GM18502 (cell line): ENCODE measurements around the gene ATXN10.
"Not testable (repeated sequence)": the region's sequence is repeated elsewhere in the genome, so short reads cannot be mapped to it uniquely, and the experiment has no call there.

Experiments
- ATAC-seq: cut with Tn5 transposase; IDR thresholded peaks from one replicate; pipeline ENCODE4 v1.9.1; 2021; ENCODE audit warnings: mild to moderate bottlenecking; ENCODE audit not compliant: unreplicated experiment, poor library complexity

Gene ATXN10

GRCh38 chr22:45642986-45643385, 28.6 kb upstream of the ATXN10 start:
- ATAC-seq = no peak

- no peak for ATAC-seq
These were observed 26.9 kb upstream of the ATXN10 start for GRCh38 chr22:45644714-45645113.

- no peak for ATAC-seq
These were observed 26.5 kb upstream of the ATXN10 start for GRCh38 chr22:45645150-45645525.

- ATAC-seq = no peak
These were observed 25.9 kb upstream of the ATXN10 start for GRCh38 chr22:45645526-45646414.

- no peak for ATAC-seq
These were observed 24.0 kb upstream of the ATXN10 start for GRCh38 chr22:45647532-45648225.

GRCh38 chr22:45648301-45649117, 23.1 kb upstream of the ATXN10 start:
- ATAC-seq = no peak

- ATAC-seq = no peak
These were observed 21.8 kb upstream of the ATXN10 start for GRCh38 chr22:45649809-45650208.

- ATAC-seq = no peak
These were observed 20.9 kb upstream of the ATXN10 start for GRCh38 chr22:45650721-45651120.

GRCh38 chr22:45651931-45652528, 19.6 kb upstream of the ATXN10 start:
- ATAC-seq = no peak

- no peak for ATAC-seq
These were observed 15.1 kb upstream of the ATXN10 start for GRCh38 chr22:45656577-45656976.

GRCh38 chr22:45657701-45658100, 13.9 kb upstream of the ATXN10 start:
- ATAC-seq = no peak

- no peak for ATAC-seq
These were observed 7.4 kb upstream of the ATXN10 start for GRCh38 chr22:45664136-45664646.

GRCh38 chr22:45667486-45667885, 4.1 kb upstream of the ATXN10 start:
- ATAC-seq = no peak

GRCh38 chr22:45670363-45670762, 1.3 kb upstream of the ATXN10 start:
- ATAC-seq = not testable (repeated sequence)

- ATAC-seq = no peak
These were observed 452 bp upstream of the ATXN10 start for GRCh38 chr22:45670981-45671782.

- no peak for ATAC-seq
These were observed 1.2 kb downstream of the ATXN10 start for GRCh38 chr22:45672564-45673481.

GRCh38 chr22:45673482-45674175, 2.0 kb downstream of the ATXN10 start:
- no peak for ATAC-seq

- ATAC-seq = no peak
These were observed 4.4 kb downstream of the ATXN10 start for GRCh38 chr22:45676024-45676423.
